GM12892 (cell line): ENCODE data around the gene MYOF.

Experiments used
- POLR2A ChIP-seq: IDR thresholded peaks from 2 replicates; pipeline ENCODE4 v1.6.1; 2011; ENCODE audit warnings: low read depth, low read length, control low read depth
- POLR2AphosphoS5 ChIP-seq: IDR thresholded peaks from 2 replicates; pipeline ENCODE4 v1.6.1; 2011; ENCODE audit warnings: low read depth, low read length, control low read depth

GRCh38 chr10:93344691-93345090 is 137.4 kb downstream of the MYOF start:
- TF ChIP-seq POLR2A (no peak), POLR2AphosphoS5 (no peak)
